Ecto neural progenitor cell (in vitro differentiated cells): ENCODE results near the gene NDOR1.
A peak's percentile ranks its signal among the peaks of the same experiment; 100 is the strongest.

ENCODE experiments used
- DNase-seq: peaks from one replicate; pipeline ENCODE4 v3.0.0-alpha.2; 2018; ENCODE audit warnings: low spot score

NDOR1 gene

GRCh38 chr9:137220317-137221094, 15.0 kb downstream of the NDOR1 start:
- DNase-seq = no peak

- DNase-seq = no peak
Observed at GRCh38 chr9:137221095-137221505, 15.6 kb downstream of the NDOR1 start.

DNA sequence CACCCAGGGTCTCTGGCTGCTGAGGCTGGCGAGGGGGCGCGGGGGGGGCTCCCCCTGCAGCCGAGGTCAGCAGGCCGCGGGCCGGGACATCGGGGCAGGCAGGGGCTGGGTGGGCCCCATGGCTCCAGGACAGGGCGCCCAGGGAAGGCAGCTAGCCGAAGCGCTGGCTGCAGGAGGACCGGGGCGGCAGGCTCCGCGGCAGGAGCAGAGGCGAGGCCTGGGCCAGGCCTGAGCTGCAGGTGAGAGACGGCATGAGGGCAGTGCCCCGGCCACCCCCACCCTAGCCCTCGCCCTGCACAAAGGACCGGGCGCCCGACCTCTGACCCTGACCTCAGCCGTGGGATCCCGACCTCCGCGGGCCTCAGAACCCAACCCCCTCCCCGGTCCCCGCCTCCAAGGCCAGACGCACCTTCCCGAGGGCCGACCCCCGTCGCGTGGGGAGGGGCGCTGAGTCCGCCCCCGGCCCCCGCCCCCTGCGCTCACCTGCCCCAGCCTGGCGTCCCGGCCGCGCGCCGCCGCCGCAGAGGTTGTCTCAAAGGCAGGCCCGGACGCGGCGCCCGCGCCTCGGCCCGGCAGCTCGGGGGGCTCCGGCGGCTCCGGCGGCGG, 16.1 kb downstream of the NDOR1 start:
- DNase-seq = peak; percentile 73

DNA sequence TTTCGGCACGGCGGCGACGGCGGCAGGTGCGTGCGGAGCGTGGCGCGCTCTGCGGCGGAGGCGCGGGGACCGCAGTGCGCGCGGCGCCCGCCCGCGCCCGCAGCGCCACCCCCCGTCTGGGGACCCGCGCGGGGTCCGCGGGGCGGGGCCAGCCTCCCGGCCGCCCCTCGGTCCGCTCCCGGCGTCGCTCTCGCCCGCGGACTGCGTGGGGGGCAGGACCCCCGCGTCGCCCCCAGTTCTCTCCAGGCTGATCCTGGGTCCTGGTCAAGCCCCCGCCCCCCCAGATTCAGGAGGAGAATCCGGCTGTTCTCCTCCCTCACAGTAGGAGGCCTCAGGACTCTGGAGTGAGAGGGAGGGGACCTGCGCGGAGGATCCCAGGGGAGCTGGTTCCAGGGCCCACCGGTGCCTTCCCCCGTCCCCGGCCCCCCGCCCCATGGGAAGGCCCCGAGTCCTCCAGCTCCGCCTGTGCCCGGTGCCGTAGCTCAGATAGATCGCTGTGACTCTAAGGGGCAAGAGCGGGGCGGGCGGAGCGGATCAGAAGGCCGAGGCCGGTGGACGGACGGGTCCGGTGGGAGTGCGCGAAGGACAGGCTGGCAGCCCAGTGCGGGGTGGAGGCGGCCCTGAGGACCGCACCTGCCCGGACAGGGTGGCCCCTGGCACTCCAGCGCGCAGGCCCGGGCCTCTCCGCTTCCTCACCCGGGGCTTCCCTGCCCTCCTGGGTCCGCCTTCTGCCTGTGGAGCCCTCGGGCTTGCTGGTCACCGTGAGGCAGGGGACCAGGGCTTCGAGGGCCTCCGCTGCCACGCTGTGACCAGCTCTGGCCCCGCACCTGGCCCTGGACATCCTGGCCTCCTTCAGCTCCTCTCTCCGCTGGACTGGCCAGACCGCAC, 16.9 kb downstream of the NDOR1 start, which contains the start of gene RNF208:
Gene RNF208, minus strand, starts transcription at position 51 of the 888 bp plus-strand sequence. CDS start 1,028 bp downstream, outside the sequence.
- peak; percentile 70 for DNase-seq

GRCh38 chr9:137223078-137223970, 17.8 kb downstream of the NDOR1 start:
- peak; percentile 98 for DNase-seq

GRCh38 chr9:137224830-137225694, 19.6 kb downstream of the NDOR1 start, which contains the start of gene CYSRT1:
Gene CYSRT1 (plus strand): TSS chr9:137225174. CDS start chr9:137225622, 448 bp downstream.
- no peak for DNase-seq

- no peak for DNase-seq
Observed at GRCh38 chr9:137225699-137226331, 20.3 kb downstream of the NDOR1 start.

DNA sequence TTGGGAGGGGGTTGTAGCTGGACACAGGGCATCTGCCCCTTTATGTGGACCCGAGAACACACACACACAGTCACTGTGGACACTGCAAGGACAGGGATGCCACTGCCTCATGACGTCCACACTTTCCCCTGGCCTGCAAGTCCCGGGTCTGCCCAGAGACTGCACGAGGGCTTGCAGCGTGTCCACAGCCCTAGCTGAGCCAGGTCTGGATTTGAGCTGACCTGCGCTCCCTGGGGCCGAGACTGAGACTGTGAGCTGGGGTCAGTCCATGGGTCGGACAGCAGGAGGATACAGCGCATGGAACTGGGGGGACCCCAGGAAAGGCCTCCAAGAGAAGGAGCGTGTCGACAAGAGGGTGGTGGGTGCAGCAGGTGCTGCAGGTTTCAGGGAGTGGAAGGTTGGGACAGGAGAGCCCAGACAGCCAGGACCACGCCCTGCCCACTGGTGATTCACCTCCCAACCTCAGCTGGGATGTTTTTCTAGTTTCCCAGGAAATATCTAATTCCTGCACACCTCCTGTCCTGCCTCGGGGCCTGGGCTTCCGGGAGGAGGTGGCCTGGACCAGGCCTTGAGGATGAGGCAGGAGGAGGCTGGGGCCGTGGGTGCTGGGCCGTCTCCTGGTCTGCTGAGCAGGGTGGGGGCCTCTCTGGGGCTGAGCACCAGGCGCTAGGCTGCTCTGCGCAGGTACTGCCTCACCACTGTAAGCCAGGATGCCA, 21.0 kb downstream of the NDOR1 start:
- DNase-seq = no peak

- DNase-seq = peak; percentile 88
Observed at GRCh38 chr9:137227054-137227852, 21.8 kb downstream of the NDOR1 start, which contains the start of gene RNF224. Gene RNF224 (plus strand): TSS chr9:137227502. CDS start chr9:137228336, 834 bp downstream.

DNA sequence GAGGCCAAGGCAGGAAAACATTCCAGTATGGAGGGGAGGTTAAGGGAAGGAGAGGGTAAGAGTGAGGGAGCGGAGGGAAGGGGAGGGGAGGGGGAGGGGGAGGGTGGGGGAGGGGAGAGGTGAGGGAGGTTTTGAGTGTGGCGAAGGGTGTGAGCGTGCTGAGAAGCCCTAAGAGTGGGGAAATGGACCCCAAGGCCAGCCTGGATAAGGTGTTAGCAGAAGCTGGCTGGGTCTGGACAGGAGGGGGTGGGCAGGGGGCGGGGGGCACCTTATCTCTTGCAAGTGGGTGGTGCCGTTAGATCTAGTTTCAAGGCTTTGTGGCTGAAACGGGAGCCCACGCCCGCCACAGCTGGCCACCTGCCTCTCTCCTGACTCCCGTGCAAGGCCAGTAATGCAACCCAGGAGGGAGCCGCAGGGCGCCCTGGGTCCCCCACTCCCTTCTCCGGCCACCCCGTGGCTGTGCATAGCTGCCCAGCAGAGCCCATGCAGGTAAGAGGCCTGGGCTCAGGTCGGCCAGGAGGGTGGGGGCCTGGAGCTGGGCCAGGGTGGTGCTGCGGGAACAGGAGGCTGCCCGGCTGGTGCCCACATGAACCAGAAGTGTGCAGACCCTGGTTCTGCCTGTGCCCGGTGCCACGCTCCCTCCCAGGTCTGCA, 22.5 kb downstream of the NDOR1 start:
- no peak for DNase-seq

- no peak for DNase-seq
Observed at GRCh38 chr9:137228506-137228967, 23.0 kb downstream of the NDOR1 start.

DNA sequence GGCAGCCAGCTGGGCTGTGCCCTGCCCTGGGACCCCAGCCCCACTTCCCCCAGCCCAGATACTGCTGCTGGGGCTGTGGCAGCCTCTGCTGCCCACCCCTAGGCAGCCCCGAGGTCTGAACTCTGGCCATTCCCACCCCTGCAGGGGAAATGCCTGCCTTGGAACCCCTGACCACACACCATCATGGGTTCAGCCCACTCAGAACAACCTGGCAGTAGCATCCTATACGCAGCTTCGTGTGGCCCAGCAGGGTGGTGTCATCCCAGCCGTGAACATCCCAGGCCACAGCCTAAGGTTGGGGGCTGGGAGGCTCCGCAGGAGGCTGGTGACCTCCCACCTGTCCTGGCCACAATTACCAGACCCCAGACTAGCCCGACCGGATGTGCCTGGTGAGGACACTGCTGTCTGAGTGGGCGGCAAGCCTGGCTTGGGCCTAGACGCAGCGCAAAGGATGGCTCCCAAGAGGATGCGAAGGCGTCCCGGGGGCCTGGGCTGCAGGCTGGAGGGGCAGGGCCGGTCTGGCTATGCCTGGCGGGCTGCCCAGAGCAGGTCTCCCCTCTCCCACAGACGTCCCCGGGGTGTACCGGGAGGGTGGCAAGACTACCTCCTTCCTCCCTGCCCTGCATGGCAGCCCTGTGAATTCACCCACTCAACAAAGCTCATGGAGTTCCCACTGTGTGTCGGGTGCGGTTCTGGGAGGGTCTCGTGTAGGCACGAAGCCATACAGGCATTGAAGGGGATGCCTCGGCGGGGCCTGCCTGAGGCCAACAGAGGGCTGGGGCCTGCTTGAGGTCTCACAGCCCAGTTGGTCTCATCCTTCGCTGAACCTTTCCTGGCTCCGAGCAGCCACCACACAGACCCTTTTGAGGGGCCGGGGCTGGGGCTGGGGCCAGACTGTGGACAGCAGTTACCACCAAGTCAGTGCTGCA, 23.7 kb downstream of the NDOR1 start:
- DNase-seq = no peak

DNA sequence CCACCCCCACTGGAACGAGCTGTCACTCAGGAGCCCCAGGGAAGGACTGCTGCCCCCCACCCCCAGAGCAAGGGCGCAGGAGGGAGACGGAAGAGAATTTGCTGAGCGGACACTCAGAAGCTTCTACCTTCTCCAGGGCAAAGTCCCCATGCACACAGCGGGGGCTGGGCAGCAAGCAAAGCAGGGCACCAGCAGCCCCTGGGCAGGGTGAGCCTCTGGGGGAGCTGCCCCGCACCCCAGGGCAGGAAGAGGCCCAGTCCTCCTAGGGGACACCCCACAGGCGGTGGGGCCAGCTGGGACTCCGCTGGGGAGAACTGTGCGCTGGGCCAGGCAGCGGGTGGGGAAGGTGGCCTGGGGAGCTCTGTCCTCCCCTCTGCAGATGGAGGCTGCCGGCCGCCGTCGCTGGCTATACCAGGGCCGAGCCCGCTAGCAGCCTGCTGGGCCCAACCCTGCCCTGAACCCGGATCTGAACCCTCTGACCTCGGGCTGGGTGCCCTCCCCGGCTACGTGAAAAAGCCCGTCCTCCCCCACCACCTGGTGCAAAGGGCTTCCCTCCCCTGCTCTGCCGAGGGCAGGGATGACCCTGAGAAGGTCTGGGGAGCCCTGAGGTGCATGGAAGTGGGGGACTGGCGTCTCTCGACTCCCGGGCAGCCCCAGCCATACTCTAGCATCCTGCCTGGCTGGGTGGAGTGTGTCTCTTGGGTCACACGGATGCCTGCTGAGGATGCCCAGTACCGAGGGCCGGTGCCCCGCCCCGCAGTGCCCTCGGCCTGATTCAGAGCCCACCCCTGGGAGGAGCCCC, 24.6 kb downstream of the NDOR1 start:
- DNase-seq = no peak

GRCh38 chr9:137230705-137231371, 25.3 kb downstream of the NDOR1 start, which contains the start of gene SLC34A3:
Gene SLC34A3 (plus strand): TSS chr9:137230901. CDS start chr9:137231703, 802 bp downstream.
- DNase-seq = no peak
